MM.1S (cell line): ENCODE measurements around the gene PAN3.

ENCODE experiments used
- DNase-seq: peaks from one replicate; pipeline ENCODE4 v3.0.0-alpha.2; 2015
- H2AFZ ChIP-seq: fragments of 300-600 bp; sonication (generic); 2 replicates; pipeline ENCODE4 v1.6.0; 2016; ENCODE audit warnings: antibody characterized with exemption, low read length
- H3F3A ChIP-seq: fragments of 300-600 bp; sonication (generic); 2 replicates; pipeline ENCODE4 v1.6.1; 2016; ENCODE audit warnings: mild to moderate bottlenecking, antibody characterized with exemption, low read length, moderate library complexity, mixed read lengths; ENCODE audit not compliant: insufficient read depth
- H3K27ac ChIP-seq: fragments of 300-600 bp; sonication (generic); 2 replicates; pipeline ENCODE4 v1.5.1; 2016; ENCODE audit warnings: mild to moderate bottlenecking, low read length
- H3K27me3 ChIP-seq: fragments of 300-600 bp; sonication (generic); replicated peaks from 2 replicates; pipeline ENCODE4 v1.6.0; 2016; ENCODE audit warnings: low read length; ENCODE audit not compliant: insufficient read depth
- H3K36me3 ChIP-seq: fragments of 300-600 bp; sonication (generic); replicated peaks from 2 replicates; pipeline ENCODE4 v1.6.1; 2016; ENCODE audit warnings: mild to moderate bottlenecking, low read length, mixed read lengths; ENCODE audit not compliant: insufficient read depth
- H3K4me1 ChIP-seq: fragments of 300-600 bp; sonication (generic); 2 replicates; pipeline ENCODE4 v1.6.1; 2016; ENCODE audit warnings: low read length, mixed read lengths
- H3K4me2 ChIP-seq: fragments of 300-600 bp; sonication (generic); 2 replicates; pipeline ENCODE4 v1.6.0; 2016; ENCODE audit warnings: low read depth, low read length
- H3K4me3 ChIP-seq: fragments of 300-600 bp; sonication (generic); 2 replicates; pipeline ENCODE4 v1.5.1; 2016; ENCODE audit warnings: low read length, mixed read lengths
- H3K79me2 ChIP-seq: fragments of 300-600 bp; sonication (generic); 2 replicates; pipeline ENCODE4 v1.6.1; 2016; ENCODE audit warnings: mixed run types, low read length, mixed read lengths
- H3K9ac ChIP-seq: fragments of 300-600 bp; sonication (generic); 2 replicates; pipeline ENCODE4 v1.6.1; 2016; ENCODE audit warnings: low read length, mixed read lengths
- H3K9me2 ChIP-seq: fragments of 300-600 bp; sonication (generic); replicated peaks from 2 replicates; pipeline ENCODE4 v1.6.1; 2016; ENCODE audit warnings: mild to moderate bottlenecking, low read length, mixed read lengths; ENCODE audit not compliant: insufficient read depth
- H3K9me3 ChIP-seq: fragments of 300-600 bp; sonication (generic); replicated peaks from 2 replicates; pipeline ENCODE4 v1.6.1; 2016; ENCODE audit warnings: mild to moderate bottlenecking, low read length, mixed read lengths; ENCODE audit not compliant: insufficient read depth
- H4K20me1 ChIP-seq: fragments of 300-600 bp; sonication (generic); 2 replicates; pipeline ENCODE4 v1.6.1; 2016; ENCODE audit warnings: mild to moderate bottlenecking, low read length, moderate library complexity, mixed read lengths; ENCODE audit not compliant: insufficient read depth
- EZH2 ChIP-seq: fragments of 300-600 bp; sonication (generic); optimal IDR thresholded peaks from 2 replicates; pipeline ENCODE3; 2017; ENCODE audit warnings: low read depth, mild to moderate bottlenecking, antibody characterized with exemption, low read length, mixed read lengths
- EZH2phosphoT487 ChIP-seq: fragments of 300-600 bp; sonication (generic); IDR thresholded peaks from 2 replicates; pipeline ENCODE4 v1.6.1; 2018; ENCODE audit warnings: antibody characterized with exemption, low read length
- TF ChIP-seq, protein P1 (sequence below): fragments of 300-600 bp; sonication (generic); IDR thresholded peaks from 2 replicates; pipeline ENCODE4 v1.5.1; 2016; ENCODE audit warnings: antibody characterized with exemption, low read length, mixed read lengths

PAN3 gene

GRCh38 chr13:28250542-28250941 is 112.2 kb downstream of the PAN3 start:
- Histone ChIP-seq H3K36me3 (no peaks in the 10 kb centered on the region), H3K27ac (no peak overlapping the region), H3K9me2 (no peaks in the 10 kb centered on the region), H3K9me3 (no peaks in the 10 kb centered on the region), H3K4me1 (peaks cover 4% of the 10 kb centered on the region; the same call in 1 of the 2 replicates), H3K9ac (no peak overlapping the region), H3K4me2 (no peak overlapping the region), H4K20me1 (no peaks in the 10 kb centered on the region), H3K4me3 (no peak overlapping the region), H3K79me2 (no peaks in the 10 kb centered on the region), H2AFZ (no peak overlapping the region), H3K27me3 (no peaks in the 10 kb centered on the region), H3F3A (no peaks in the 10 kb centered on the region)
- no peak for DNase-seq
- TF ChIP-seq EZH2 (no peak), EZH2phosphoT487 (no peak)
- TF ChIP-seq, protein P1, sequence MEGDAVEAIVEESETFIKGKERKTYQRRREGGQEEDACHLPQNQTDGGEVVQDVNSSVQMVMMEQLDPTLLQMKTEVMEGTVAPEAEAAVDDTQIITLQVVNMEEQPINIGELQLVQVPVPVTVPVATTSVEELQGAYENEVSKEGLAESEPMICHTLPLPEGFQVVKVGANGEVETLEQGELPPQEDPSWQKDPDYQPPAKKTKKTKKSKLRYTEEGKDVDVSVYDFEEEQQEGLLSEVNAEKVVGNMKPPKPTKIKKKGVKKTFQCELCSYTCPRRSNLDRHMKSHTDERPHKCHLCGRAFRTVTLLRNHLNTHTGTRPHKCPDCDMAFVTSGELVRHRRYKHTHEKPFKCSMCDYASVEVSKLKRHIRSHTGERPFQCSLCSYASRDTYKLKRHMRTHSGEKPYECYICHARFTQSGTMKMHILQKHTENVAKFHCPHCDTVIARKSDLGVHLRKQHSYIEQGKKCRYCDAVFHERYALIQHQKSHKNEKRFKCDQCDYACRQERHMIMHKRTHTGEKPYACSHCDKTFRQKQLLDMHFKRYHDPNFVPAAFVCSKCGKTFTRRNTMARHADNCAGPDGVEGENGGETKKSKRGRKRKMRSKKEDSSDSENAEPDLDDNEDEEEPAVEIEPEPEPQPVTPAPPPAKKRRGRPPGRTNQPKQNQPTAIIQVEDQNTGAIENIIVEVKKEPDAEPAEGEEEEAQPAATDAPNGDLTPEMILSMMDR = no peak

DNA sequence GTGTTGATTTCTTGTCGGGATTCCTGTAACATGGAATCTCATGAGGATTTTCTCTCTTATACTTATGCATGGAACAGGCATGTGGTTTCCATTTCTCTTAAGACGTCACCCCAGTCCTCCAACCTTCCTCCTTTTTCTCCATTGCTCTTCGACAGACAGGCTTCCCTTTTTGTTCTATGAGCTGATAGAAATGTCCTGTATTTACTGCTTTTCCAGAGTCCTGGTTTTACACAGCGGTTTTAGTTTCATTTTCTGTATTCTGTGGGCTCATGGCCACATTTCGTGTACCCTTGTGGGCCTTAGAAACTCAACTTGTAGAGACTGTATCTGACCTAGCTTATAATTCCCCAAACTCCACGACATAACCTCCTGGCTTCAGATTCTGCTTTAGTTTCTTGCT is 113.1 kb downstream of the PAN3 start:
- H3K79me2 ChIP-seq = no peaks in the 10 kb centered on the region
- peaks cover 4% of the 10 kb centered on the region; the same call in 1 of the 2 replicates for H3K4me1 ChIP-seq
- no peaks in the 10 kb centered on the region for H3K36me3 ChIP-seq
- TF ChIP-seq EZH2 = no peak
- TF ChIP-seq, protein P1 = no peak
- TF ChIP-seq EZH2phosphoT487 = no peak
- H4K20me1 ChIP-seq = no peaks in the 10 kb centered on the region
- peak overlapping the region; percentile 33; the same call in 1 of the 2 replicates for H3K4me2 ChIP-seq
- no peak overlapping the region for H3K27ac ChIP-seq
- H3K9me2 ChIP-seq = no peaks in the 10 kb centered on the region
- peak; percentile 10 for DNase-seq
- no peaks in the 10 kb centered on the region for H3K9me3 ChIP-seq
- H3K9ac ChIP-seq = no peak overlapping the region
- no peak overlapping the region for H2AFZ ChIP-seq
- no peaks in the 10 kb centered on the region for H3F3A ChIP-seq
- H3K27me3 ChIP-seq = no peaks in the 10 kb centered on the region
- H3K4me3 ChIP-seq = no peak overlapping the region

GRCh38 chr13:28252547-28252946 is 114.2 kb downstream of the PAN3 start:
- H3K9me2 ChIP-seq = no peaks in the 10 kb centered on the region
- no peaks in the 10 kb centered on the region for H3K36me3 ChIP-seq
- TF ChIP-seq EZH2phosphoT487 = no peak
- TF ChIP-seq, protein P1 = no peak
- TF ChIP-seq EZH2 = no peak
- no peak overlapping the region for H3K9ac ChIP-seq
- no peaks in the 10 kb centered on the region for H4K20me1 ChIP-seq
- H3K4me1 ChIP-seq = peaks cover 4% of the 10 kb centered on the region; the same call in 1 of the 2 replicates
- H3K9me3 ChIP-seq = no peaks in the 10 kb centered on the region
- H3K79me2 ChIP-seq = no peaks in the 10 kb centered on the region
- H3K27me3 ChIP-seq = no peaks in the 10 kb centered on the region
- H3F3A ChIP-seq = no peaks in the 10 kb centered on the region
- H3K4me2 ChIP-seq = no peak overlapping the region
- no peak overlapping the region for H3K4me3 ChIP-seq
- no peak for DNase-seq
- H3K27ac ChIP-seq = no peak overlapping the region
- H2AFZ ChIP-seq = no peak overlapping the region
